PFSK-1 (cell line): ENCODE results near the gene GAL3ST2.

Experiments used
- FOXP2 ChIP-seq: optimal IDR thresholded peaks from 2 replicates; pipeline ENCODE3; 2011; ENCODE audit warnings: borderline replicate concordance, control low read depth, inconsistent platforms; ENCODE audit not compliant: insufficient read depth; ENCODE audit errors: extremely low read length, extremely low read depth
- POLR2AphosphoS5 ChIP-seq: IDR thresholded peaks from 2 replicates; pipeline ENCODE4 v1.6.1; 2012; ENCODE audit warnings: low read depth, mild to moderate bottlenecking, control low read depth, low read length, moderate library complexity
- SIN3A ChIP-seq: IDR thresholded peaks from 2 replicates; pipeline ENCODE4 v1.6.1; 2012; ENCODE audit warnings: mild to moderate bottlenecking, low read length, moderate library complexity, borderline replicate concordance; ENCODE audit not compliant: insufficient read depth
- TAF1 ChIP-seq: IDR thresholded peaks from 2 replicates; pipeline ENCODE4 v1.6.1; 2012; ENCODE audit warnings: low read length, control low read depth, borderline replicate concordance; ENCODE audit not compliant: insufficient read depth
- TF ChIP-seq, protein P1 (sequence below), 2 experiments: IDR thresholded peaks; 2 replicates each; pipeline versions ENCODE4 v1.6.1 to v1.8.0; 2011 to 2012; ENCODE audit warnings: low read depth in 2 of 2, low read length in 2 of 2, control low read depth in 1 of 2, inconsistent platforms in 1 of 2, mild to moderate bottlenecking in 1 of 2, moderate library complexity in 1 of 2; ENCODE audit not compliant: insufficient read depth in 1 of 2

The GAL3ST2 gene

DNA sequence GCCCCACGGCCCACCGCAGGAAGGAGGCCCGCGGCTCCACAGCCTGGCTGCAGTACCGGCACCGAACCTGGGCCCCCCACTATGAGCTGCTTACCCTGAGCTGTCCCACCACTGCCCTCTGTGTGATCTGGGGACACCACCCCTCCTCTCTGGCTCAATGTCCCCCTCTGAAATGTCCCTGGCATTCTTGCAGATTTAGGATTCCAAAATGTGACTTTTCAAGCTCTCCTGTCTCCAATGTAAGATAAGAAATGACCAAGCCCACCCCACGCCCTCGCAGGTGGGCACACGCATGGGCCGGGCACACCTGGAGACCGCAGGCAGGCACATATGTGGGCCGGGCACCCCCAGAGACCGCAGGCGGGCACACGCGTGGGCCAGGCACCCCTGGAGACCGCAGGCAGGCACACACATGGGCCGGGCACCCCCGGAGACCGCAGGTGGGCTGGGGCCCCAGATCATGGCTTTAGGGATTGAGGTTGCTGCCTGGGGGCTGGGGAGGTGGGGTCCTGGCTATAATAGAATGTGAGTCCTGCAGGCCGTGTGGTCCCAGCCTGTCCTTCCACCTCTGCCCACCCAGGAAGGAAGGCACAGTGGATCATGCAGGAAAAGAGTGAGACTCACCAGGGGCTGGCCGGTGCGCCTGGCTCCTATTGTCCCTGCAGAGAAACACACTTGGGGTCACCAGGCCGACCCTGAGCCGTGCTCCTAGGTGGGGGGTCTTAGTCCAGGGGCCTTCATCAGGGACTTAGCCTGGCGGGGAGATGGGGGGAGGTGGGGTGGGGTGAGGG lies 74.9 kb downstream of the GAL3ST2 start:
- TF ChIP-seq FOXP2, result no peak
- TF ChIP-seq TAF1, result no peak

DNA sequence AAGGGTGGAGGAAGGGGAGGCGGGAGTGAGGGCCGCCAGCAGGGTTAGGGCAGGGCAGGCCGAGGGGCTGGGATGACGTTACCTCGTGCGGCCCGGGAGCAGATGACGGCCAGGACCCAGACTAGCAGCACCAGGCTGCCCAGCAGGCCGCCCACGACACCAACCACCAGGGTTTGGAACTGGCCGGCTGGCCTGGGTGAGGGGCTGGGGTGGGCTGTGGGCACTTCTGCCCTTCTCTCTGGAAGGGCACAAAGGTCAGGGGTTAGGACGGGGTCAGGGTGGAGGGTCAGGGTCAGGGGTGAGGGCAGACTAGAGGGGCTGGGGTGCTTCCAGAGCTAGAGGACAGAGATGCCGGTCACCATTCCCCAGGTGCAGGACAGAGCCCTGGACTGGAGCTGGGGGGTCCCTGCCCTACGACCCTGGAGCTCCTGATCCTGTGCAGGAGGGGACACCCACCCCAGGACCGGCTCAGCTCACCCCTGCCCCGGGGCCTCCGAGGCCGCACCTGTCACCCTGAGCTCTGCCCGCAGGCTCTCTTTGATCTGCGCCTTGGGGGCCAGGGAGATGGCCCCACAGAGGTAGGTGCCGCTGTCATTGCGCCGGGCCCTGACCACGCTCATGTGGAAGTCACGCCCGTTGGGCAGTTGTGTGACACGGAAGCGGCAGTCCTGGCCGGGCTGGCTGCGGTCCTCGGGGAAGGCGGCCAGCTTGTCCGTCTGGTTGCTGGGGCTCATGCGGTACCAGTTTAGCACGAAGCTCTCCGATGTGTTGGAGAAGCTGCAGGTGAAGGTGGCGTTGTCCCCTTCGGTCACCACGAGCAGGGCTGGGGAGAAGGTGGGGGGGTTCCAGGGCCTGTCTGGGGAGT lies 75.7 kb downstream of the GAL3ST2 start:
- TF ChIP-seq POLR2AphosphoS5 (no peak), FOXP2 (no peak), TAF1 (no peak), SIN3A (no peak)
- TF ChIP-seq, protein P1, sequence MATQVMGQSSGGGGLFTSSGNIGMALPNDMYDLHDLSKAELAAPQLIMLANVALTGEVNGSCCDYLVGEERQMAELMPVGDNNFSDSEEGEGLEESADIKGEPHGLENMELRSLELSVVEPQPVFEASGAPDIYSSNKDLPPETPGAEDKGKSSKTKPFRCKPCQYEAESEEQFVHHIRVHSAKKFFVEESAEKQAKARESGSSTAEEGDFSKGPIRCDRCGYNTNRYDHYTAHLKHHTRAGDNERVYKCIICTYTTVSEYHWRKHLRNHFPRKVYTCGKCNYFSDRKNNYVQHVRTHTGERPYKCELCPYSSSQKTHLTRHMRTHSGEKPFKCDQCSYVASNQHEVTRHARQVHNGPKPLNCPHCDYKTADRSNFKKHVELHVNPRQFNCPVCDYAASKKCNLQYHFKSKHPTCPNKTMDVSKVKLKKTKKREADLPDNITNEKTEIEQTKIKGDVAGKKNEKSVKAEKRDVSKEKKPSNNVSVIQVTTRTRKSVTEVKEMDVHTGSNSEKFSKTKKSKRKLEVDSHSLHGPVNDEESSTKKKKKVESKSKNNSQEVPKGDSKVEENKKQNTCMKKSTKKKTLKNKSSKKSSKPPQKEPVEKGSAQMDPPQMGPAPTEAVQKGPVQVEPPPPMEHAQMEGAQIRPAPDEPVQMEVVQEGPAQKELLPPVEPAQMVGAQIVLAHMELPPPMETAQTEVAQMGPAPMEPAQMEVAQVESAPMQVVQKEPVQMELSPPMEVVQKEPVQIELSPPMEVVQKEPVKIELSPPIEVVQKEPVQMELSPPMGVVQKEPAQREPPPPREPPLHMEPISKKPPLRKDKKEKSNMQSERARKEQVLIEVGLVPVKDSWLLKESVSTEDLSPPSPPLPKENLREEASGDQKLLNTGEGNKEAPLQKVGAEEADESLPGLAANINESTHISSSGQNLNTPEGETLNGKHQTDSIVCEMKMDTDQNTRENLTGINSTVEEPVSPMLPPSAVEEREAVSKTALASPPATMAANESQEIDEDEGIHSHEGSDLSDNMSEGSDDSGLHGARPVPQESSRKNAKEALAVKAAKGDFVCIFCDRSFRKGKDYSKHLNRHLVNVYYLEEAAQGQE (IDR thresholded peaks at IDR 0.05; ENCODE audit: insufficient read depth in 1 of 2, low read depth in 2 of 2, low read length in 2 of 2), result no peak

DNA sequence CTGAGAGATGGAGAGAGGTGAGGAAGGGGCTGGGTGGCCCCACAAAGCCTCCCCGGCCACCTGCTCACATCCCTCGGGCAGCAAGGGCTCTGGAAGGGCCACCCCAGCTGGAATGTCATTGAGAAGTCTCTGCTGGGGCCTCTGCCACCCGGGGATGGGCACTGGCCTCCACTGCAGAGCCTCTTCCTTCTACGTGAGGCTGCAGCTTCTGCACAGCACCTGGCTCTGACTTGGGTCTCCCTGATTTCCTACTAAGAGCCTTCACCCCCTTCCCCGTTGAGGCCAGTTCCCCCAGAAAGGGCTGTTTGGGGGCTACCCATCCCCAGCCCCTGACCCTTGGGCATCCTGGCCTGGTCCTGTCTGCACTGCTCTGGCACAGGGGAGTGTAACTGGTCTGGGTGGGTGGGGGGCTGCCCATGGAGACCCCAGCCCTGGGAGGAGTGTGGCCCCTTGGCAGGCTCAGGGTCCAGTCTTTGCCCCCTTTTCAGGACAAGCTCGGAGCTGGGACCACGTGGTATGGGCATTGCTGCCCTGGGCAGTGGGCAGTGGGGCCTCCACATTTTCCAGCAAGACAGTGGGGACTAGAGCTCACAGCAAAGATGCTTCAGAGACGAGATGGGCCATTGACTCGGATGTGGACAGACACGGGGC lies 76.5 kb downstream of the GAL3ST2 start:
- no peak for TF ChIP-seq TAF1
- TF ChIP-seq FOXP2, result no peak
- TF ChIP-seq POLR2AphosphoS5, result no peak
- TF ChIP-seq SIN3A, result no peak
- TF ChIP-seq, protein P1 (IDR thresholded peaks at IDR 0.05; ENCODE audit: insufficient read depth in 1 of 2, low read depth in 2 of 2, low read length in 2 of 2), result no peak
